ENCODE data around the gene TRAF2. TPM values are rescaled to one million over a fixed set of nuclear protein-coding genes. Genes with fewer than 3 reads are reported as not detected.
"Not testable (repeated sequence)": the region's sequence is repeated elsewhere in the genome, so short reads cannot be mapped to it uniquely, and the experiment has no call there.

TRAF2 gene
- total and polyA plus RNA-seq, 2 of the 13 experiments (the other 11 are each of a cell fraction or from before 2014, with no cell fraction given) = 12.4 to 13.6 TPM

GRCh38 chr9:136883670-136884069 lies 2.6 kb upstream of the TRAF2 start:
- ATAC-seq; H3K27me3 ChIP-seq (ENCODE audit: control insufficient read depth in 1 of 2, insufficient read depth in 2 of 2, low read length in 2 of 2); CTCF ChIA-PET (ENCODE audit: low intra/inter-chr PET ratio, low total read pairs); FAIRE-seq; H3K4me3 ChIP-seq (replicated peaks in 1 of 3; ENCODE audit: insufficient read depth in 1 of 3, low read depth in 2 of 3, low read length in 3 of 3); H3K9ac ChIP-seq (ENCODE audit: insufficient read depth, low read depth, low read length); BruUV-seq (replicated peaks); H3K9me3 ChIP-seq (ENCODE audit: low read length); H2AFZ ChIP-seq (ENCODE audit: low read length); DNase-seq (ENCODE audit: low spot score); H3K27ac ChIP-seq (ENCODE audit: extremely low read length, insufficient read depth, low read length); in situ Hi-C loops (cut with HindIII; ENCODE audit: extremely low pct_ligation_motif_present, low pct_unique_long_range_greater_than_20kb); H3K36me3 ChIP-seq (replicated peaks in 1 of 2; ENCODE audit: control insufficient read depth in 1 of 2, insufficient read depth in 2 of 2, low read length in 2 of 2): not testable (repeated sequence)
- 0 out of 2 replicates have a peak overlapping the region, but pooled peaks have one; percentile 98 for H3K4me2 ChIP-seq (ENCODE audit: low read depth, low read length)
- H4K20me1 ChIP-seq (ENCODE audit: insufficient read depth, low read length) = 0 out of 2 replicates have a peak, but pooled peaks cover 10% of the 10 kb centered on the region
- TF ChIP-seq CEBPB (IDR thresholded peaks at IDR 0.05; ENCODE audit: borderline replicate concordance, low read depth, low read length) = peak; percentile 52; the same call in 1 of the 2 replicates
- TF ChIP-seq ZNF441 (CRISPR knock-in tag; IDR thresholded peaks at IDR 0.05; ENCODE audit: borderline replicate concordance) = peak; percentile 48; the same call in 1 of the 2 replicates
- 0 out of 2 replicates have a peak, but pooled peaks have one; percentile 8 for TF ChIP-seq ARID5B (CRISPR knock-in tag; IDR thresholded peaks at IDR 0.05)
- TF ChIP-seq CEBPG (CRISPR knock-in tag; IDR thresholded peaks at IDR 0.05) = peak; percentile 49
- peak; percentile 59; the same call in 1 of the 2 replicates for TF ChIP-seq ZNF362 (CRISPR knock-in tag; IDR thresholded peaks at IDR 0.05; ENCODE audit: borderline replicate concordance)
- peaks cover 64% of the 10 kb centered on the region for H3K4me1 ChIP-seq (ENCODE audit: insufficient read depth, low read length)
- peaks cover 20% of the 10 kb centered on the region for H3K79me2 ChIP-seq (ENCODE audit: insufficient read depth, low read length)
- WGBS (ENCODE audit: low lambda C conversion rate) = 50% methylated on average over 10 of the region's 10 CpGs
- intact Hi-C loops (cut with micrococcal nuclease; ENCODE audit: unreplicated experiment) = loop anchor here (5.0 to 10.0 kb wide), 2 partner anchors 36 to 99 kb away; partner anchors contain the start of gene PHPT1
- POLR2A ChIA-PET = interaction anchor here (0.7 to 7.1 kb wide), 9 partner anchors 10 to 172 kb away, joined by 3 to 45 read pairs (median 6); no protein-coding TSS in a partner anchor
